IPS-18c (cell line): ENCODE data around the gene ARVCF.

Experiments used
- H3K4me3 ChIP-seq: 2 replicates; pipeline ENCODE4 v1.7.0; 2013; ENCODE audit warnings: low read depth, mild to moderate bottlenecking, low read length, moderate library complexity; ENCODE audit not compliant: insufficient read depth
- H3K9me3 ChIP-seq: one replicate; pipeline ENCODE4 v1.6.1; 2013; ENCODE audit warnings: mild to moderate bottlenecking, low read length, moderate library complexity; ENCODE audit not compliant: control insufficient read depth, insufficient read depth

Gene ARVCF

DNA sequence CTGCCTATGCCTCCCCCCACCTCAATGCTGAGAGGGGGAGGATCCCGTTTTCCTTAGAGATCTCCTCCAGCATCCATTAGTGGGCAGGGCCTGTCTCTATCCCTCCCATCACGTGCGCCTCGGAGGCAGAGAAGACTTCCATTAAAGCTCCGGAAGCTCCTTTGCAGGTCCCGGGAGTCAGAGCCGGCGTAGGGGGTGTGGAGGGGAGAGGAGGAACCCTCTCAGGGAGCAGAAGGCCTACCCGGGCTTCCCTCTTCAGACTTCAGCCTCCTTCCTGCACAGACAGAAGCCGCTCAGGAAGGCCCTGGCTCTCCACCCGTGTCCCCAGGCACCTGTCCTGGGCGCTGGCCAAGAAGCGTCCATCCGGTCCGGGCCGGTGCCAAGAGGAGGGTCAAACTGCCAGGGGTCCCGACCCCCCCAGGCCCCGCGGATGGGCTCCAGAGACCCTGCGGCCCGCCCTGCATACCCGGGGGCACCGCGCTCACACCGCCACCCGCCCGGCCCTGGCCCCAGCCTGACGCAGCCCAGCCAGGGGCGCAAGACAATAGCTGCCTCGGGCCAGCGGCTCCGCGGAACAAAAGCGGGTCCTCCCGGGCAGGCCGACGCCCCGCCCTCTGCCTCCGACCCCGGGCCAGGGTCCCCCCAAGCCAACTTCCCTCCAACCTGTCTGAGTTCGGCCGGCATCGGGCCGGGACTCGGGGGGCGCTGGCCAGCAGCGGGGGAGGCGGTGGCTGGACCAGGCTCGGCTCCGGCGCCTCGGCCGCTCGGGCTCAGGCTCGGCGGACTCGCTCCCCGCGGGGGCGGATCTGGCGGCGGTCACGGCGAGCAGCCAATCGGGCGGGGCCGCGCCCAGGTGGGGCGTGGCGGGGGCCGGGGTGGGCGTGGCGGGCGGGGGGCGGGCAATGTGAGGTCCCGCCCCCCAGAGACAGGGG, 29.9 kb downstream of the ARVCF start:
- Histone ChIP-seq H3K9me3 (no peaks in the 10 kb centered on the region), H3K4me3 (peak overlapping the region; percentile 93)

DNA sequence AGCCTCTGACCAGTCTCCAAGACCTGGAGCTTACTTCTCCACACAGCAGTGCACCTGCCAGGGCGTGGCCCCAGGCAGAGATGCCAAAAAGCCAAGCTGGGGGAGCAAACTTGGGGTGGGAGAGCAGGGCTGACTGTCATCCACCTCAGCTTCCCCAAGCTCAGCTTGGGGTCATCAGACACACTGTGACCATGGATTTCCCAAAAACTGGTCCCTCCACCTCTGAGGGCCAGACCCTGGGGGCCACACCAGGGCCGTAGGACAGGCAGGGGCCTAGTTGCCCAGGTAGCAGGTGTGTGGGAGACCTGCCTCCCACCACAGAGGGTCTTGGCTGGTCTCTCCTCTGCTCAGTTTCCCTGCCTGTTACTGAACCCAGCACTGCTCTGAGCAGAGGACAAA, 30.6 kb downstream of the ARVCF start:
- Histone ChIP-seq H3K9me3 (no peaks in the 10 kb centered on the region), H3K4me3 (peak overlapping the region; percentile 93)

DNA sequence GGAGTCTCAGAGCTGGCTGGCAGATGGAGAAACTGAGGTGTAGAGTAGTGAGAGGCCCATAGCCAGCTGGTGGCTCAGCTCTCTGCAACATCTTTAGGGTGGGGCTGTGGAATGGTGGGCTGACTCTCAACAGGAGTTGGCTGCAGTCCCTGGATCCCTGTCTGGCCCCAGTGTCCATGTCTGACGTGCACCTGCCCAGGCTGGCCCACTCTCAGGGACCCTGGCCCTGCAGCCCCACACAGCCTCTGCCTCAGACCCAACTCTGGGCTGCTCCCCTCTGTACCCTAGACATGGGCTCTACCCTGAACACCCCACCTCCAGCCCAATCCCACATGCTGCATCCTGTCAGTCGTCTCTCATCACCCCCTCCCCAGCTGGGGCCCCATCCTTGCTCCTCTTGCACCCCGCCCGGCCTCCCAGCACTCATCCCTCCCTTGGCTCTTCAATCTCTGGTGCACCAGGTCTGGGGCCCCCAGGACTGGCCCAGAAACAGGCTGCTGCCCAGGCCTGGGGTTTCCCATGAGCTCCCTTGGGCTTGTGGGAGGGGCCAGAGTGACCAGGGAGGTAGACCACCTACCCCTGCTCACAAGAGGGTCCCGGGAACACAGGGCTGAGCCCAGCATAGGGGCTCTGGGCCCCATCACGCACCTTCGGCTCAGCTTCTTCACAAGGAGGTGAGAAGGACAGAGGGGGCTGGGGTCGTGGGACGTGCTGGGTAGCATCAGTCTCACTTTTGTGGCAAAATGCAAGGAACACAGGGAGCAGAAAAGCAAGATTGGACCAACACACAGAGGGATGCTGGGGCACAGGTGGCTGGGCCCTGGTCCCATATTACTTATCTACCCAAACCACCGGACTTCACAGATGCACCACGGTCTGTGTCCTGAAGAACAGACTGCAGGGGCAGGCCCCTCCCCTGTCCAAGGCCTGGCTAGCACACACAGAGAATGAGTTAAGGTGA, 31.5 kb downstream of the ARVCF start:
- no peaks in the 10 kb centered on the region for H3K9me3 ChIP-seq
- no peak overlapping the region for H3K4me3 ChIP-seq

DNA sequence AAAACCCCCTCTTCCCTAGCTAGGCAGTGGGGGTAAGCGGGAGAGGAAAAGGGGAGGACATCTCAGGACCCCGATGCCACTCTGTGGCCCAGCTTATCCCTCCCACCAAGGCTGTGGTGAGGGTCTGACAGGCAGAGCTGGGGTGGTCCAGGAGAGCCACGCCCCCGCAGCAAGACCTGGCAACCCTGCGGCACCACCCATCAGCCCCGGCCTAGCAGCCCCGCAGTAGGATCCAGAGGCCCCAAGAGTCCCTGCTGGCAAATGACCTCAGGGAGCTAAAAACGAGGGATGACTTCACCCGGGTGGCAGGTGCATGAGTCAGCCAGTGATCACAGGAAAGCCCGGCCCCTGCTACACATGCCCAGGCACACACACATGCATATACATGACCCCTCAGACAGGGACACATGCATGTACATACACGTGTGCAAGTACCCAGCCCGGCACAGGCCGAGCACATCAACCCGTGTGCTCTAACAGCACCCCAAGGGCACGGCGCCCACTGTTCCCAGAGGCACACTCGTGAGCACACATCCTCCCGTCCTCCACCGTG, 32.3 kb downstream of the ARVCF start:
- no peak overlapping the region for H3K4me3 ChIP-seq
- no peaks in the 10 kb centered on the region for H3K9me3 ChIP-seq

DNA sequence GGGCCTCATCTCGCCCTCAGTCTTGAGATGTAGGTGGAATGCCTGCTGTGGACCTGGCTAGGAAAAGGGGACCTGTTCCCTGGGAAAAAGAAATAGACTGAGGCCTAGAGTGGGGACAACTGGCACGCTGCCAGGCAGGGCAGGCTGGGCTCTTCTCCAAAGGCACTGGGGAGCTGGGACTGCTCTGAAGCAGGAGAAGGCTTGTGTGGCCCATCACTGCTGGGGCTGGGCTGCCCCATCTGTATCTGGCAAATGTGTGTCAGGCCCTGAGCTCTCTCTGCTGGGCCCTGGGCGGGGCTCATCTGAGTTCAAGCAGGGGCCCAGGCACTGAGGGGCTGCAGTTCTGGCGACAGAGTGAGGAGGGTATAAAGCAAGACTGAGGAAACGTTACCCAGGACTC, 32.9 kb downstream of the ARVCF start:
- H3K4me3 ChIP-seq: no peak overlapping the region
- H3K9me3 ChIP-seq: no peaks in the 10 kb centered on the region

DNA sequence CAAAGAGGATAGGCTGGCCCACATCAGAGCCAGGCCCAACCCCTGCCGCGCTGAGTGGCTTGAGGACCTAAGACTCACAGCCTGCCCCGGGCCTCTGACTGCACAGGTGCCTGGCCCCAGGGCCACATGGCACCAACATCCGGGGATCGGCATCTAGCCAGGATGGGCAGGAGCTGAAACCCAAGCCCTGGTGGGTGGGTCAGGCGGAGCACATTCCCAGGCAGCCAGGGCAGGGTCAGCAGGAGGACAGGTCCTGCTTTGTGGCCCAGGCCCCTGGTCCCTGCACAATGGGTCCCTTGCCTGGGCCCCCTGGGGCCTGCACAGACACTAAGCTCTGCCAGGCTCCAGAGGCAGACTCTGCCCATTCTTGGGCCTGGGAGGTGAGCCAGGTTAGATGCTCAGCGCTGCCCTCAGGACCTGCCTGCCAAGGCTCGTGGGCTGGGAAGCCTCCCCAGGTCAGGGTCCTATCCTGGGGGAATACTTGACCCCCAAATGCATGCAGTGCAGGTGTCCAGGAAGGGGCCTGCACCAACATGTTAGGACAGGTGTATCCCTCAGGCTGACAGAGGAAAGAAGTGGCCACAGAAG, 33.5 kb downstream of the ARVCF start:
- Histone ChIP-seq H3K4me3 (no peak overlapping the region), H3K9me3 (no peaks in the 10 kb centered on the region)

DNA sequence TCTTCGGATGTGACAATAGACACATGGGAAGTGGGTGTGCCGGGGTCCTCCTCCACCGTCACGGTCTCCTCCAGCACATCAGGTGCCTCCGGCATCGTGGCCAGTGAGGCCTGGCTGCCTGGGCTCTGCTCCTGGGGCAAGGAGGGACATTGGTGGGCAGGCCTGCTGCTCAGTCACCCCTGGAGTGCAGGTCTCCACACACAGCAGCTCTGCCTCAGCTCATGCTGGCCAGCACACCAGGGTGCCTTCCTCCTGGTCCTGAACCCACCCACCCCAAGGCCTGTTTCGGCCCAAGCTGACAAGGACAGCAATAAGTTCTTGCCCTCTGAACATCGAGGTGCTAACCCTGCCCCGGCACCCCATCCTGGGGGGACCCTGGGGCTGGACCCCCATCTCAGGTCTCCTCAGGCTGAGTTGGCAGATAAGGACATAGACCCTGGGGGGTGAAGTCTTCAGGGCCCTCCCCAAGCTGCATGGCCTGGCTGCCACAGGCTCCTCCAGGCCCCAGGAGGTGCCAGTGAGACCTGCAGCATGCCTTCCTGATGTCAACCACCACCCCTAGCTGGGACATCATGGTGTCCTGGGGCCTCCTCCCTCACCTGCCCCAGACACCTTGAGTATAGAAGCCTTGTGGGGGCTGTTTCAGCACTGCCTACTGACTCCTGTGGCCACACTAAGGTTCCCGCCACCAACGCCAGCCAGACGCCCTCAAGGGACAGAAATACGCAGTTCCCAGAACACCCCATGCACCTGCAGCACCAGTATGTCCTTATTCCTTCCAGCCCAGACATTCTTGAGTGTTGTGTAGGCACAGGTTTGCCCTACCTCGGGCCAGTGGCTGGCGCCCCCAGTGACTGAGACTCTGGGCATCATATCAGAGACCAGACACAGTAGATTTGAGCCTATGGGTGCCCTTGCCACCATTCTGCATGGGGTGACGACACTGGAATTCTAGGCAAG, 34.4 kb downstream of the ARVCF start:
- no peak overlapping the region for H3K4me3 ChIP-seq
- no peaks in the 10 kb centered on the region for H3K9me3 ChIP-seq

DNA sequence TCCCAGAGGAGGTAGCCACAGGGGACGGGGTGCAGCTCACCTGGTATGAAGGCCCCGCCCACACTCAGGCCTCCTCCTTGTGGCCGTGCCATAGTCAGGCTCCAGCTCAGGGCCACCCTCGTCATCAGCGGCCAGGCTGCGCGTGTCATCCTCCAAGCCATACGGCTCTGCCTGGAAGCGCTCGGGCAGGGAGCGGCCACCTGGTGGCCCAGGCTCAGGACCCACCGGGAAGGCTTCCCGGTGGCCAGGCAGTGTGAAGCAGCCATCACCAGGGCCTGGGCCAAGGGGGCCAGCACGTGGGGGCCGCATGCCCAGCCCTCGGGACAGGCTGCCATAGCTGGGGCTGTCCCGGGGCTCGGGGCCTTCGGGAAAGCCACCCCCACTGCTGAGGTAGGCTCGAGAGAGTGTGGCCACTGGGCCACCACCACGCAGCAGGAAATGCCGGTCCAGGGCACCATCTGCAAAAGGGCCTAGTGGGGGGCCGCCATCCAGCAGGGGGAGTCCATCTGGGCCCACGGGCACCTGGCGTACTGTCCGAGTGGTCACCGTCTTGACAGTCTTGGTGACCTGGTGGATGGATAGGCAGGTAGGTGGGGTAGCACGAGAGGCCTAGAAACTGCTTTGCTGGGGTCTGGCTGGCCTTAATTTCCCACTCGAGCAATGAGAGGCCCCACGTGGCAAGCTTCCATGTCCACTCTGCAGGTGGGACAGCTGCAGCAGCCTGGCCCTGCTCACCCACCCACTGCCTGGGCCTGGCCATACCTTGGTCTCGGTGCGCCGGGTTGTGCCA, 35.3 kb downstream of the ARVCF start:
- H3K4me3 ChIP-seq: no peak overlapping the region
- H3K9me3 ChIP-seq: no peaks in the 10 kb centered on the region

DNA sequence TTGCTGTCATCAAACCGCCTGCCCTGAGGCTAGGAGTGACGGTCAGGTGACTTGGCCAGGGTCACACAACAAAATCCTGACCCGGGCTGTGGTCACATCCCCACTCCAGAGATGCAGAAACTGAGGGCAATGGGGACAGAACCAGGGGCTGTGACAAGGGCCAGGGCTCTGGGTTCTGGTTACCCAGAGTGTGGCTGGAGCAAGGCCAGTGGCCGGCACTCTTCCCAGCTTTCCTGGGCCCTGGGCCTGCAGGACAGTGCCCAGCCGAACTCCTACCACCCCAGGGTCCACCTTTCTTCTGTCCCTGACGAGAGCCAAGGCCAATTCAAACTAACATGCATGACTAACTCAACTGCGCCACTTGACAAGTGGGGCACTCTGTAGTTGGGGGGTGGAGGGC, 35.9 kb downstream of the ARVCF start:
- Histone ChIP-seq H3K9me3 (no peaks in the 10 kb centered on the region), H3K4me3 (no peak overlapping the region)

DNA sequence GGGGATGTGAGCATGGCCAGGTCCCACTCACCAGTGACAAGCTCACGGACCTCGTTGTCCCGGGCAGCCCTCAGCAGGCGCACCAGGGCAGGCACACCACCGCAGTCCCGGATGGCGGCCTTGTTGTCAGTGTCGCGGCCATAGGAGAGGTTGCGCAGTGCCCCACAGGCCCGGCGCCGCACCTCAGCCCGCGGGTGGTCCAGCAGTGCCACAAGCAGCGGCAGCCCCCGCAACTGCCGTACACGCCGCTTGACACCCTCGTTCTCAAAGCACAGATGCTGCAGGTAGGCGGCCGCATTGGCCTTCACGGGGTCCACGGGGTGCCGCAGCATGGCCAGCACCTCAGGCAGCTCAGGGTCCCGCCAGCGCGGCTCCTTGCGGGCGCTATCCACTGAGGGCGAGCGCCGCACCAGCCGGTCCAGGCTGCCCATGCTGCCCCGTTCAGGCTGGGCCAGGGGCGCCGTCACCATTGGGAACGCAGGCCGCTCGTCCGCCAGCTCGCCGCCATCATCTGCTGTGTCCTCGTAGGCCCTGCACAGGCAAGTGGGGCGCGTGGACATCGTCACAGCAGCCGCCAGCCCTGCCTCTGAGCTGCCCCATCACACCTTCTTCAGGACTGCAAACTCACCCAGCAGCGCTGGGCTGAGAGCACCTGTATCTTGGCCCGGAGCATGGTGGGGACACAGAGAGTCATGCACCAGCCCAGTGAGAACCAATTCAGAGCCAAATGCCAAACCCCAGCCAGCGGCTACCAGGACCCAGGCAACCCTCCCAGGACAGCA, 36.7 kb downstream of the ARVCF start:
- Histone ChIP-seq H3K9me3 (no peaks in the 10 kb centered on the region), H3K4me3 (no peak overlapping the region; the same call in 1 of the 2 replicates)

DNA sequence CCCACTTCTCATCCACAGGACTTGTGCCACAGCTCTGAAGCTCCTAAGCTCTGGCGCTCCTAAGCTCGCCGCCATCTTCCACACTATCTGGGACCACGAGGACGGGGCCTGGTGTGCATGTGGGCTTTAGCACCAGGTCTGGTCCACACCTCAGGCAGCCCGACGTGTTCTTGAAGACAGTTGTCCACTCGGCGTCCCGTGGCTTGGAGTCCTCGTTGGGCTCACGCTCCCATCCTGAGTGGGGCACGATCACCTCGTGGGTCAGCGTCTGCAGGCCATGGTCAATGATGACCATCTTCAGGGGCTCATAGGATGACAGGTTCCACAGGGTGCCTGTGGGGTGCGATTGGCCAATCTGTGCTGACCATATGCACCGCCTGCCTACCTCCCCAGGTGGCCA, 37.9 kb downstream of the ARVCF start:
- Histone ChIP-seq H3K9me3 (no peaks in the 10 kb centered on the region), H3K4me3 (no peak overlapping the region)

DNA sequence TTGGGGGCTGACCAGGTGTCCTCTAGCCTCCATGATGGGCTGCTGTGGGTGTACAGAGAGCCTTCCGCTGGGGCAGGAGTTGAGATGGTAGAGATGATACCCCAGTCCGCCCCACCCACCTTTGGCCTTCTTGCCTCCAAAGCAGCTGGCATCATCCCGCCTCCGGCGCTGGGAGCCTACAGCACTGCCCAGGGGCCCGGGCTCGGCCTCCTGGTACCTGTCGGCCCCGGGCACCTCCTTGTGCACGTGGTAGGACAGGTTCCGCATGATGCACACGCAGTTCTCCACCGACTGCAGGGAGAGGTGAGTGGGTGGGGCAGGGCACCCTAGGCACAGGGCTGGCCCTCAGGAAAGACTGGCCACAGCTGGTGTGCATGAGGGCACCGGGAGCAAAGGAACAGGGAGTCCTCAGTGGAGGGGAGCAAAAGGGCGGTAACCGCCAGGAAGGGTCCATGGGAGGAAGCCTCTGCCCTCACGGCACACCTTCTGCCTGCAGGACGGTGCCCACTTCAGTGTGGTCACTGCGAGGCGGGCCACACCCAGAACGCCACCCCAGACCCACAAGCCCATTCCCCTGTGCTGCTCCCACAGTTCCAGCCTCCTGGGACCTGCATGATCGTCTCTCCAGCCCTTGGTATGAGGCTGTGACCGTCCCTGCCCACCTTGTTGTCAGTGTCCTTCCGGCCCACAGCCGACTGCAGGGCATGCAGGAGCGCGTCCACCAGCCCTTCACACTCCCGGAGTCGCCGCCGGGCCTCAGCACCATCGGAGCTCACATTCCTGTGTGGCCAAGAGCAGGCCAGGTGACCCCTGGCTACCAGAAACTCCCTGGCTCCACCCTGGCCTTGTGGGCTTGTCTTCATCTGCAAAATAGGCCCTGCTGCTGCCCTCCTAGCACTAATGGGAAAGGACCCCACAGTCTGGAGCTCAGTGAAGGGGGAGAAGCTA, 39.1 kb downstream of the ARVCF start:
- no peaks in the 10 kb centered on the region for H3K9me3 ChIP-seq
- no peak overlapping the region for H3K4me3 ChIP-seq

DNA sequence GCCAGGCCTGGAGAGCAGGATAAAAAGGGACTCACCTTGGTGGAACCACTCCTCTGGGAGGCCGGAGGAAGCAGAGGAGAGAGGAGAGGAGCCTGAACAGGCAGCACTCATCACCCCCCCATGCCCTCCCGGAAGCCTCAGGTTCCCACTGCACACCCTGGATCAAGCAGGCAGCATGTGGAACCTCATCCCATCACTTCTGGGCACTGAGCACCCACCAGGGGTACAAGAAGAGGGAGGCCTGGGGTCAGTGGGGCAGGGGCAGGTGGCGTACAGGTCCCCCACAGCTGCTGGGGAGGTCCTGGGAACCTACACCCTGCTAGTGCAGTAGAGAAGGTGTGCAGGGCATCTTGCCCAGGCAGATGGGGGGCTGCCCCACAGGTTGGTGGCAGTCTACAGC, 40.0 kb downstream of the ARVCF start:
- no peaks in the 10 kb centered on the region for H3K9me3 ChIP-seq
- no peak overlapping the region for H3K4me3 ChIP-seq

DNA sequence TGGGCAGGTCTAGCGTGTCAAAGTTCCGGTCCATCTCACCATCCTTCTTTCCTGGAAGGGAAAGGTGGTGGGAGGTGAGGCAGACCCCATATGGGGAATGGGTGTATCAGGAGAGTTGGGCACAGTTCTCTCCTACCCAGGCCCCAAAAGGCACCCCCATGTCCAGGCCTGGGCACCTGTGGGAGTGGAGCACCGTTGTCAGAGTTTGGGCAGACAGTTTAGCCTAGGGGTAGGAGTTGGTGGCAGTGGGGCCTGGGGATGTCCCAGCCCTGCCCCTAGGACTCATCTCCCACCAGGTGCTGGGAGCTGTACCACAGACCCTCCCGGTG, 41.0 kb downstream of the ARVCF start:
- Histone ChIP-seq H3K4me3 (no peak overlapping the region), H3K9me3 (no peaks in the 10 kb centered on the region)
